ENCODE measurements around the gene SH2D1B. TPM values are rescaled to one million over a fixed set of nuclear protein-coding genes. Genes with fewer than 3 reads are reported as not detected.

The SH2D1B gene
- 0.15 TPM in 1 of 2 replicates, not detected in the other for total RNA-seq
- 0.42 TPM for total RNA-seq (2013)
- 0.15 and 0.59 TPM in 2 replicates for polyA plus RNA-seq
- 0.09 and 0.78 TPM in 2 replicates for polyA minus RNA-seq

GRCh38 chr1:162412002-162412401 lies at the start of gene SH2D1B:
Gene SH2D1B, minus strand, starts transcription at chr1:162412136. Its CDS starts 120 bp downstream, at chr1:162412016.
- no peaks in the 10 kb centered on the region for H3K36me3 ChIP-seq (replicated peaks in 1 of 2; ENCODE audit: control extremely low read depth in 1 of 2, control insufficient read depth in 1 of 2, extremely low read depth in 1 of 2, insufficient read depth in 2 of 2, low read length in 1 of 2)
- H4K20me1 ChIP-seq (ENCODE audit: control insufficient read depth, insufficient read depth, low read length, poor library complexity, severe bottlenecking) = no peaks in the 10 kb centered on the region
- CTCF ChIA-PET = no interaction called here
- POLR2A ChIA-PET = no interaction called here
- DNase-seq (no peak), ATAC-seq (ENCODE audit: low read depth) (no peak)
- H3K4me1 ChIP-seq (ENCODE audit: control insufficient read depth in 2 of 2, insufficient read depth in 2 of 2, low read length in 2 of 2) = no peaks in the 10 kb centered on the region
- Mint-ChIP-seq H3K9me3 (ENCODE audit: insufficient read depth) (no peaks in the 10 kb centered on the region), H3K4me3 (no peak within 1 kb of the TSS), H3K4me1 (no peaks in the 10 kb centered on the region), H3K27me3 (peaks cover 37% of the 10 kb centered on the region), H3K27ac (no peak within 1 kb of the TSS)
- H3K27me3 ChIP-seq (replicated peaks in 1 of 4; ENCODE audit: control extremely low read depth in 1 of 4, control insufficient read depth in 3 of 4, insufficient read depth in 4 of 4, low read length in 3 of 4) = peaks cover 0 to 7% (median 3%) of the 10 kb centered on the region in 4 experiments
- no peaks in the 10 kb centered on the region for H3K79me2 ChIP-seq (ENCODE audit: control insufficient read depth, insufficient read depth, low read length)
- no peak within 1 kb of the TSS for H2AFZ ChIP-seq (ENCODE audit: insufficient read depth, low read depth, low read length, poor library complexity, severe bottlenecking)
- H3K9ac ChIP-seq (ENCODE audit: low read length) = no peak within 1 kb of the TSS
- H3K4me2 ChIP-seq (replicated peaks; ENCODE audit: low read depth, low read length, poor library complexity, severe bottlenecking) = no peak within 1 kb of the TSS
- 92% methylated on average over 2 of the region's 3 CpGs for WGBS (ENCODE audit: insufficient coverage)
- H3K4me3 ChIP-seq (ENCODE audit: control extremely low read depth in 1 of 5, extremely low read depth in 1 of 5, insufficient read depth in 1 of 5, low read depth in 2 of 5, low read length in 4 of 5) = no peak within 1 kb of the TSS
- H3K9me3 ChIP-seq (ENCODE audit: control extremely low read depth in 1 of 3, control insufficient read depth in 2 of 3, insufficient read depth in 1 of 3, low read length in 2 of 3) = peaks cover 0 to 1% (median 0%) of the 10 kb centered on the region in 3 donors
- intact Hi-C loops (cut with micrococcal nuclease) = no loop called here
- TF ChIP-seq, protein P1, sequence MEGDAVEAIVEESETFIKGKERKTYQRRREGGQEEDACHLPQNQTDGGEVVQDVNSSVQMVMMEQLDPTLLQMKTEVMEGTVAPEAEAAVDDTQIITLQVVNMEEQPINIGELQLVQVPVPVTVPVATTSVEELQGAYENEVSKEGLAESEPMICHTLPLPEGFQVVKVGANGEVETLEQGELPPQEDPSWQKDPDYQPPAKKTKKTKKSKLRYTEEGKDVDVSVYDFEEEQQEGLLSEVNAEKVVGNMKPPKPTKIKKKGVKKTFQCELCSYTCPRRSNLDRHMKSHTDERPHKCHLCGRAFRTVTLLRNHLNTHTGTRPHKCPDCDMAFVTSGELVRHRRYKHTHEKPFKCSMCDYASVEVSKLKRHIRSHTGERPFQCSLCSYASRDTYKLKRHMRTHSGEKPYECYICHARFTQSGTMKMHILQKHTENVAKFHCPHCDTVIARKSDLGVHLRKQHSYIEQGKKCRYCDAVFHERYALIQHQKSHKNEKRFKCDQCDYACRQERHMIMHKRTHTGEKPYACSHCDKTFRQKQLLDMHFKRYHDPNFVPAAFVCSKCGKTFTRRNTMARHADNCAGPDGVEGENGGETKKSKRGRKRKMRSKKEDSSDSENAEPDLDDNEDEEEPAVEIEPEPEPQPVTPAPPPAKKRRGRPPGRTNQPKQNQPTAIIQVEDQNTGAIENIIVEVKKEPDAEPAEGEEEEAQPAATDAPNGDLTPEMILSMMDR (IDR thresholded peaks at IDR 0.05) = no peak
- TF ChIP-seq EZH2 (IDR thresholded peaks at IDR 0.05; ENCODE audit: borderline replicate concordance, insufficient read depth, low read depth, low read length, poor library complexity, severe bottlenecking) = no peak
- H3K27ac ChIP-seq (ENCODE audit: low read length in 2 of 2) = no peak within 1 kb of the TSS

- Histone ChIP-seq H3K4me1 (ENCODE audit: control insufficient read depth in 2 of 2, insufficient read depth in 2 of 2, low read length in 2 of 2) (no peaks in the 10 kb centered on the region), H3K36me3 (replicated peaks in 1 of 2; ENCODE audit: control extremely low read depth in 1 of 2, control insufficient read depth in 1 of 2, extremely low read depth in 1 of 2, insufficient read depth in 2 of 2, low read length in 1 of 2) (no peaks in the 10 kb centered on the region), H3K9ac (ENCODE audit: low read length) (no peak overlapping the region), H3K27me3 (replicated peaks in 1 of 4; ENCODE audit: control extremely low read depth in 1 of 4, control insufficient read depth in 3 of 4, insufficient read depth in 4 of 4, low read length in 3 of 4) (peaks cover 0 to under 1% (median 0%) of the 10 kb centered on the region in 4 experiments), H4K20me1 (ENCODE audit: control insufficient read depth, insufficient read depth, low read length, poor library complexity, severe bottlenecking) (no peaks in the 10 kb centered on the region), H3K4me2 (replicated peaks; ENCODE audit: low read depth, low read length, poor library complexity, severe bottlenecking) (no peak overlapping the region), H2AFZ (ENCODE audit: insufficient read depth, low read depth, low read length, poor library complexity, severe bottlenecking) (no peak overlapping the region), H3K79me2 (ENCODE audit: control insufficient read depth, insufficient read depth, low read length) (no peaks in the 10 kb centered on the region), H3K27ac (ENCODE audit: low read length in 2 of 2) (no peak overlapping the region), H3K4me3 (ENCODE audit: control extremely low read depth in 1 of 5, extremely low read depth in 1 of 5, insufficient read depth in 1 of 5, low read depth in 2 of 5, low read length in 4 of 5) (no peak overlapping the region), H3K9me3 (ENCODE audit: control extremely low read depth in 1 of 3, control insufficient read depth in 2 of 3, insufficient read depth in 1 of 3, low read length in 2 of 3) (no peaks in the 10 kb centered on the region)
- intact Hi-C loops (cut with micrococcal nuclease) = no loop called here
- Mint-ChIP-seq H3K4me1 (no peaks in the 10 kb centered on the region), H3K9me3 (ENCODE audit: insufficient read depth) (no peaks in the 10 kb centered on the region), H3K4me3 (no peak overlapping the region), H3K27me3 (peaks cover 4% of the 10 kb centered on the region), H3K27ac (no peak overlapping the region)
- WGBS (ENCODE audit: insufficient coverage) = no CpG with 5 or more reads among the region's 5 CpGs
- POLR2A ChIA-PET = no interaction called here
- ATAC-seq (ENCODE audit: low read depth) = no peak
- no peak for DNase-seq
- CTCF ChIA-PET = no interaction called here
- TF ChIP-seq EZH2 (IDR thresholded peaks at IDR 0.05; ENCODE audit: borderline replicate concordance, insufficient read depth, low read depth, low read length, poor library complexity, severe bottlenecking) = no peak
- TF ChIP-seq, protein P1 (IDR thresholded peaks at IDR 0.05) = no peak
Observed at GRCh38 chr1:162458236-162458635, 46.3 kb upstream of the SH2D1B start.

Measured in B cell (primary cell).